ENCODE measurements around the gene DLK1. TPM values are rescaled to one million over a fixed set of nuclear protein-coding genes. Genes with fewer than 3 reads are reported as not detected.

Gene DLK1
- total and polyA plus RNA-seq, 11 donors: 1.4 to 52.4 (median 9.3) TPM

DNA sequence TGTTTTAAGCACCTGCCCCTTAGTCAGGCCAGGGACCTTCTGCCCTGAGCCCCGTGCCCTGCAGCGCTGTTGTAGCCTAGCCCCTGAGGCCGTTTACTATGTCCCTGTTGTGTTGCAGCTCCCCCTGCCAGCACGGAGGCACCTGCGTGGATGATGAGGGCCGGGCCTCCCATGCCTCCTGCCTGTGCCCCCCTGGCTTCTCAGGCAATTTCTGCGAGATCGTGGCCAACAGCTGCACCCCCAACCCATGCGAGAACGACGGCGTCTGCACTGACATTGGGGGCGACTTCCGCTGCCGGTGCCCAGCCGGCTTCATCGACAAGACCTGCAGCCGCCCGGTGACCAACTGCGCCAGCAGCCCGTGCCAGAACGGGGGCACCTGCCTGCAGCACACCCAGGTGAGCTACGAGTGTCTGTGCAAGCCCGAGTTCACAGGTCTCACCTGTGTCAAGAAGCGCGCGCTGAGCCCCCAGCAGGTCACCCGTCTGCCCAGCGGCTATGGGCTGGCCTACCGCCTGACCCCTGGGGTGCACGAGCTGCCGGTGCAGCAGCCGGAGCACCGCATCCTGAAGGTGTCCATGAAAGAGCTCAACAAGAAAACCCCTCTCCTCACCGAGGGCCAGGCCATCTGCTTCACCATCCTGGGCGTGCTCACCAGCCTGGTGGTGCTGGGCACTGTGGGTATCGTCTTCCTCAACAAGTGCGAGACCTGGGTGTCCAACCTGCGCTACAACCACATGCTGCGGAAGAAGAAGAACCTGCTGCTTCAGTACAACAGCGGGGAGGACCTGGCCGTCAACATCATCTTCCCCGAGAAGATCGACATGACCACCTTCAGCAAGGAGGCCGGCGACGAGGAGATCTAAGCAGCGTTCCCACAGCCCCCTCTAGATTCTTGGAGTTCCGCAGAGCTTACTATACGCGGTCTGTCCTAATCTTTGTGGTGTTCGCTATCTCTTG is 7.6 kb downstream of the DLK1 start:
- intact Hi-C loops (cut with DNase I): no loop called here
- ATAC-seq (no peak), DNase-seq (peak in 2 of 5 donors; percentile 18 to 20)
- Histone ChIP-seq H3K27me3 (peaks cover 0 to 45% (median 9%) of the 10 kb centered on the region in 9 donors), H3K36me3 (no peaks in the 10 kb centered on the region), H3K4me3 (no peak overlapping the region), H3K9me3 (no peaks in the 10 kb centered on the region), H3K4me1 (no peaks in the 10 kb centered on the region), H3K27ac (no peak overlapping the region)
- WGBS, 4 donors: 87 to 88% (median 88%) methylated on average over 34 to 52 of the region's 52 CpGs
- no peak for TF ChIP-seq POLR2A (IDR thresholded peaks at IDR 0.05)
- TF ChIP-seq, protein P1, sequence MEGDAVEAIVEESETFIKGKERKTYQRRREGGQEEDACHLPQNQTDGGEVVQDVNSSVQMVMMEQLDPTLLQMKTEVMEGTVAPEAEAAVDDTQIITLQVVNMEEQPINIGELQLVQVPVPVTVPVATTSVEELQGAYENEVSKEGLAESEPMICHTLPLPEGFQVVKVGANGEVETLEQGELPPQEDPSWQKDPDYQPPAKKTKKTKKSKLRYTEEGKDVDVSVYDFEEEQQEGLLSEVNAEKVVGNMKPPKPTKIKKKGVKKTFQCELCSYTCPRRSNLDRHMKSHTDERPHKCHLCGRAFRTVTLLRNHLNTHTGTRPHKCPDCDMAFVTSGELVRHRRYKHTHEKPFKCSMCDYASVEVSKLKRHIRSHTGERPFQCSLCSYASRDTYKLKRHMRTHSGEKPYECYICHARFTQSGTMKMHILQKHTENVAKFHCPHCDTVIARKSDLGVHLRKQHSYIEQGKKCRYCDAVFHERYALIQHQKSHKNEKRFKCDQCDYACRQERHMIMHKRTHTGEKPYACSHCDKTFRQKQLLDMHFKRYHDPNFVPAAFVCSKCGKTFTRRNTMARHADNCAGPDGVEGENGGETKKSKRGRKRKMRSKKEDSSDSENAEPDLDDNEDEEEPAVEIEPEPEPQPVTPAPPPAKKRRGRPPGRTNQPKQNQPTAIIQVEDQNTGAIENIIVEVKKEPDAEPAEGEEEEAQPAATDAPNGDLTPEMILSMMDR (IDR thresholded peaks at IDR 0.05): no peak

DNA sequence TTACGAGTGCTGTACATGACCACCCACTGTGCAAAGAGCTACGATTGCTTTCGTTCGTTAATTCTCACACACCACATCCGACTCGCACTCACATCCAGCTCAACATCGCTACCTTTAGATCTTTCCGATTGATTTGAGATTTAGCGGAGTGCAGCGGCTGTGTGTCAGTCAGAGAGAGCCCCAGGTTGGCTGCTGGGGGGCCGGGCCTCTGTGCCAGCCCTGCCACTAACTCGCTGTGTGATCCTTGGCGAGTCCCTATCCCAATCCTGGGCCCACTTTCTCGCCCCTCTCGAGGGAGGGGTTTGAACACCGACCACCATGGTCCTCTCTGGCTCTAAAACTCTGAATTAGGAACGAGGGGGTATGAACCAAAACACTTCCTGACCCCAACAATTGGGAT is 8.6 kb downstream of the DLK1 start:
- Histone ChIP-seq H3K36me3 (no peaks in the 10 kb centered on the region), H3K9me3 (no peaks in the 10 kb centered on the region), H3K4me1 (no peaks in the 10 kb centered on the region), H3K4me3 (no peak overlapping the region), H3K27ac (no peak overlapping the region), H3K27me3 (peaks cover 0 to 35% (median 5%) of the 10 kb centered on the region in 9 donors)
- intact Hi-C loops (cut with DNase I): no loop called here
- DNase-seq (peak in 2 of 5 donors; percentile 4), ATAC-seq (no peak)
- TF ChIP-seq, protein P1 (IDR thresholded peaks at IDR 0.05): no peak
- no peak for TF ChIP-seq POLR2A (IDR thresholded peaks at IDR 0.05)
- 85 to 92% (median 90%) methylated on average over 17 of the region's 17 CpGs for WGBS, 4 donors

DNA sequence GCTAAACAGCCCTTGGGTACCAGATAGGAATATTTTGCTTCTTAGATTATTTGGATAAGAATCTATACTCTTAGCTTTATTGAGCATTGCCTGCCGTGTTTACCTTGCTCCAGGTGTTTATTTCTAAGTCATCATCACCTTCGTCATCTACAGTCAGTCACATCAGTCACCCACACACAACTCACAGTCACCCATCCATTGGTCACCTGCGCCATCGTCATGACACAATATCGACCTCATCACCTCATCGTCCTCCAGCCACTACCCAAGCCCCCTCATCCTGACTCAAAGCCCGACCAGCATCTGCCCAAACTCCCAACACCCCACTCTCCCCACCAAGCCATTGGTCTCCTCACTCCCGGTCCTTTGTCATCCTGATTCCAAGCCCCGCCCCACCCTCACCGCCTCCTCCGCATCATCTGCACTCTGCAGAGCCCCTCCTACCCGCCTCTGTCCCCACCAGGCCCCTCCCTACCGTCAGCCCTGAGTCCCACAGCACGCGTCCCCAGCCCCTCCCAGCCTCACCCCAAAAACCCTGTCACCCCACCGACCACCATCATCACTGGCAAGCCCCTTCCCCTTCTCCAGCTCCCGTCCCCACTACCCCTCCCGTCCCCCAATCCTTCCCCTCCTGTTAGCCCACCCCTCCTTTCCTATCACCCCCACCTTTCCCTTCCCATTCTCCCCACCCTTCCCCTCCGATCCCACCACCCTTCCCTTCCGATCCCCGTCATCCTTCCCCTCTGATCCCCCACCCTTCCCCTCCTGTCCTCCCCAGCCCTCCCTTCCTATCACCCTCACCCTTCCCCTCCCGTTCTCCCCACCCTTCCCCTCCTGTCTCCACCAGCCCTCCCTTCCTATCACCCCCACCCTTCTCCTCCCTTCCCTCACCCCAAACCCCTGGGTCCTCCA is 9.8 kb downstream of the DLK1 start:
- WGBS, 4 donors: 46 to 54% (median 52%) methylated on average over 22 of the region's 22 CpGs
- Histone ChIP-seq H3K27ac (no peak overlapping the region), H3K36me3 (no peaks in the 10 kb centered on the region), H3K4me3 (no peak overlapping the region), H3K27me3 (peaks cover 0 to 22% (median 0%) of the 10 kb centered on the region in 9 donors), H3K4me1 (no peaks in the 10 kb centered on the region), H3K9me3 (peaks cover 0 to 6% (median 0%) of the 10 kb centered on the region in 12 donors)
- intact Hi-C loops (cut with DNase I): no loop called here
- TF ChIP-seq, protein P1 (IDR thresholded peaks at IDR 0.05): no peak
- TF ChIP-seq POLR2A (IDR thresholded peaks at IDR 0.05): no peak
- ATAC-seq (no peak), DNase-seq (peak in 3 of 5 donors; percentile 15 to 20 (median 17))

Data from heart left ventricle (tissue), 16 donors.